K562 (cell line): ENCODE data around the gene MYOM1. TPM values are rescaled to one million over a fixed set of nuclear protein-coding genes. Genes with fewer than 3 reads are reported as not detected.
A peak's percentile ranks its signal among the peaks of the same experiment; 100 is the strongest.

Source experiments
- ADNP ChIP-seq: fragments of 200-800 bp; sonication (Bioruptor generic); IDR thresholded peaks from 2 replicates; pipeline ENCODE4 v1.6.1; 2016; ENCODE audit warnings: missing genetic modification characterization, missing compliant biosample characterization
- CBFB ChIP-seq: sonication (generic); formaldehyde crosslinking; IDR thresholded peaks from 2 replicates; pipeline ENCODE4 v1.4.0; 2020; ENCODE audit warnings: mild to moderate bottlenecking, missing genetic modification reagents
- CREBBP ChIP-seq: IDR thresholded peaks from one replicate; pipeline ENCODE4 v1.6.1; 2012; ENCODE audit warnings: low read depth, mild to moderate bottlenecking, control low read depth, inconsistent platforms, low read length
- ETV1 ChIP-seq: fragments of 450-650 bp; conservative IDR thresholded peaks from 2 replicates; pipeline ENCODE4 v1.6.1; 2016; ENCODE audit warnings: missing genetic modification characterization, control low read depth, low read depth, missing compliant biosample characterization
- MEF2D ChIP-seq: conservative IDR thresholded peaks from 2 replicates; pipeline ENCODE4 v1.6.1; 2016; ENCODE audit warnings: low read depth, missing genetic modification characterization, missing compliant biosample characterization
- MTA3 ChIP-seq: fragments of 450-650 bp; formaldehyde crosslinking; IDR thresholded peaks from 2 replicates; pipeline ENCODE4 v1.6.1; 2017; ENCODE audit warnings: mild to moderate bottlenecking, borderline replicate concordance
- MXI1 ChIP-seq: IDR thresholded peaks from 2 replicates; pipeline ENCODE4 v1.6.1; 2011; ENCODE audit warnings: low read depth, mild to moderate bottlenecking, improper control_type of control experiment, low read length
- POLR2A ChIP-seq: fragments of 450-650 bp; conservative IDR thresholded peaks from 2 replicates; pipeline ENCODE4 v1.6.1; 2016
- POLR2G ChIP-seq: fragments of 200-400 bp; formaldehyde crosslinking; IDR thresholded peaks from 2 replicates; pipeline ENCODE4 v1.6.1; 2017; ENCODE audit warnings: low read depth, mild to moderate bottlenecking, antibody characterized with exemption, low read length, moderate library complexity
- PRPF4 ChIP-seq: fragments of 200-400 bp; formaldehyde crosslinking; IDR thresholded peaks from one replicate; pipeline ENCODE4 v1.6.1; 2017; ENCODE audit warnings: low read length, low read depth, mild to moderate bottlenecking; ENCODE audit not compliant: insufficient read depth, poor library complexity, severe bottlenecking
- PTTG1 ChIP-seq: fragments of 450-650 bp; IDR thresholded peaks from 2 replicates; pipeline ENCODE4 v1.6.1; 2016; ENCODE audit warnings: low read depth, mild to moderate bottlenecking, missing genetic modification characterization, missing compliant biosample characterization
- RFX5 ChIP-seq: IDR thresholded peaks from 2 replicates; pipeline ENCODE4 v1.6.1; 2011; ENCODE audit warnings: low read depth, mild to moderate bottlenecking, improper control_type of control experiment, low read length
- SMAD3 ChIP-seq: fragments of 450-650 bp; formaldehyde crosslinking; conservative IDR thresholded peaks from 2 replicates; pipeline ENCODE4 v1.4.0; 2020; ENCODE audit warnings: mild to moderate bottlenecking
- SMARCA4 ChIP-seq: fragments of 450-650 bp; IDR thresholded peaks from 2 replicates; pipeline ENCODE4 v1.6.1; 2016
- SNRNP70 ChIP-seq: fragments of 200-400 bp; formaldehyde crosslinking; optimal IDR thresholded peaks from 2 replicates; pipeline ENCODE3; 2017; ENCODE audit warnings: low read depth, low read length
- TAF15 ChIP-seq: fragments of 200-400 bp; formaldehyde crosslinking; IDR thresholded peaks from 2 replicates; pipeline ENCODE4 v1.6.1; 2017; ENCODE audit warnings: mild to moderate bottlenecking, low read depth, low read length, moderate library complexity
- ZFP30 ChIP-seq: fragments of 250-450 bp; sonication (Bioruptor Pico); IDR thresholded peaks from 2 replicates; pipeline ENCODE4 v1.8.0; 2022; ENCODE audit warnings: moderate library complexity, mild to moderate bottlenecking, inconsistent platforms, borderline replicate concordance
- ZNF217 ChIP-seq: sonication (generic); formaldehyde crosslinking; IDR thresholded peaks from 2 replicates; pipeline ENCODE4 v1.8.0; 2022; ENCODE audit warnings: mild to moderate bottlenecking, missing genetic modification reagents
- ZNF507 ChIP-seq: conservative IDR thresholded peaks from 2 replicates; pipeline ENCODE4 v1.6.1; 2017; ENCODE audit warnings: missing genetic modification characterization, missing compliant biosample characterization
- ZSCAN32 ChIP-seq: fragments of 450-650 bp; formaldehyde crosslinking; IDR thresholded peaks from 2 replicates; pipeline ENCODE4 v1.4.0; 2020; ENCODE audit warnings: mild to moderate bottlenecking, moderate library complexity
- polyA plus RNA-seq, 8 experiments: library from polyadenylated mRNA; depleted of rRNA in 4 of 8; stranded (reverse) in 5 of 8; unstranded in 3 of 8; fragments of >200 nt; fragmentation: Nextera tagmentation in 2 of 8; fragmentation: Illumina TruSeq in 1 of 8; extraction: Ambion mirVana in 2 of 8; extraction: Trizol in 1 of 8; gene quantifications; 2 replicates each; pipeline versions ENCODE4 v1.2.1 to v1.2.3, GENCODE V29; 2011 to 2014; ENCODE audit warnings: inconsistent platforms in 1 of 8, missing spikeins in 1 of 8
- total RNA-seq, 7 experiments: library from RNA; depleted of rRNA in 6 of 7; stranded (reverse); fragments of >200 nt in 6 of 7; fragmentation: Illumina TruSeq in 2 of 7; extraction: Trizol in 2 of 7; gene quantifications; 2 replicates each; pipeline versions ENCODE4 v1.2.1 to v1.2.3, GENCODE V29; 2011 to 2021; ENCODE audit warnings: low replicate concordance in 1 of 7
- TF ChIP-seq, protein P1 (sequence below): sonication (generic); formaldehyde crosslinking; IDR thresholded peaks from 2 replicates; pipeline ENCODE4 v1.8.0; 2022; ENCODE audit warnings: mild to moderate bottlenecking, missing genetic modification reagents
- TF ChIP-seq, protein P2 (sequence below): fragments of 200-800 bp; sonication (Bioruptor generic); IDR thresholded peaks from 2 replicates; pipeline ENCODE4 v1.6.1; 2017; ENCODE audit warnings: missing genetic modification characterization, missing compliant biosample characterization
- TF ChIP-seq, protein P3 (sequence below), 3 experiments: IDR thresholded peaks in 2 of 3; conservative IDR thresholded peaks in 1 of 3; 2 replicates each; pipeline ENCODE4 v1.5.1; 2011 to 2012; ENCODE audit warnings: low read length in 3 of 3, mild to moderate bottlenecking in 3 of 3, control low read depth in 2 of 3, improper control_type of control experiment in 1 of 3, inconsistent platforms in 1 of 3, low read depth in 1 of 3, mixed read lengths in 1 of 3, moderate library complexity in 1 of 3; ENCODE audit not compliant: insufficient read depth in 2 of 3

The MYOM1 gene
- total and polyA plus RNA-seq, 9 of the 15 experiments (the other 6 are each of a cell fraction or from before 2014, with no cell fraction given) = 0.01 to 0.62 (median 0.25) TPM

GRCh38 chr18:3037423-3037915, 182.3 kb downstream of the MYOM1 start (continued):
- TF ChIP-seq ZSCAN32 (no peak), PTTG1 (tag) (no peak), PRPF4 (no peak), ADNP (tag) (no peak), SNRNP70 (no peak), CREBBP (no peak), ZFP30 (CRISPR knock-in tag) (no peak), POLR2A (no peak; the same call in none of the 2 replicates), SMARCA4 (peak; percentile 72; the same call in 1 of the 2 replicates), RFX5 (no peak), MEF2D (peak; percentile 82), ETV1 (peak; percentile 93), POLR2G (no peak), TAF15 (no peak), ZNF507 (tag) (0 out of 2 replicates have a peak, but pooled peaks have one; percentile 19), CBFB (CRISPR knock-in tag) (no peak), ZNF217 (CRISPR knock-in tag) (no peak), SMAD3 (CRISPR knock-in tag) (no peak), MXI1 (no peak), MTA3 (peak; percentile 53; the same call in 1 of the 2 replicates)
- TF ChIP-seq, protein P1, sequence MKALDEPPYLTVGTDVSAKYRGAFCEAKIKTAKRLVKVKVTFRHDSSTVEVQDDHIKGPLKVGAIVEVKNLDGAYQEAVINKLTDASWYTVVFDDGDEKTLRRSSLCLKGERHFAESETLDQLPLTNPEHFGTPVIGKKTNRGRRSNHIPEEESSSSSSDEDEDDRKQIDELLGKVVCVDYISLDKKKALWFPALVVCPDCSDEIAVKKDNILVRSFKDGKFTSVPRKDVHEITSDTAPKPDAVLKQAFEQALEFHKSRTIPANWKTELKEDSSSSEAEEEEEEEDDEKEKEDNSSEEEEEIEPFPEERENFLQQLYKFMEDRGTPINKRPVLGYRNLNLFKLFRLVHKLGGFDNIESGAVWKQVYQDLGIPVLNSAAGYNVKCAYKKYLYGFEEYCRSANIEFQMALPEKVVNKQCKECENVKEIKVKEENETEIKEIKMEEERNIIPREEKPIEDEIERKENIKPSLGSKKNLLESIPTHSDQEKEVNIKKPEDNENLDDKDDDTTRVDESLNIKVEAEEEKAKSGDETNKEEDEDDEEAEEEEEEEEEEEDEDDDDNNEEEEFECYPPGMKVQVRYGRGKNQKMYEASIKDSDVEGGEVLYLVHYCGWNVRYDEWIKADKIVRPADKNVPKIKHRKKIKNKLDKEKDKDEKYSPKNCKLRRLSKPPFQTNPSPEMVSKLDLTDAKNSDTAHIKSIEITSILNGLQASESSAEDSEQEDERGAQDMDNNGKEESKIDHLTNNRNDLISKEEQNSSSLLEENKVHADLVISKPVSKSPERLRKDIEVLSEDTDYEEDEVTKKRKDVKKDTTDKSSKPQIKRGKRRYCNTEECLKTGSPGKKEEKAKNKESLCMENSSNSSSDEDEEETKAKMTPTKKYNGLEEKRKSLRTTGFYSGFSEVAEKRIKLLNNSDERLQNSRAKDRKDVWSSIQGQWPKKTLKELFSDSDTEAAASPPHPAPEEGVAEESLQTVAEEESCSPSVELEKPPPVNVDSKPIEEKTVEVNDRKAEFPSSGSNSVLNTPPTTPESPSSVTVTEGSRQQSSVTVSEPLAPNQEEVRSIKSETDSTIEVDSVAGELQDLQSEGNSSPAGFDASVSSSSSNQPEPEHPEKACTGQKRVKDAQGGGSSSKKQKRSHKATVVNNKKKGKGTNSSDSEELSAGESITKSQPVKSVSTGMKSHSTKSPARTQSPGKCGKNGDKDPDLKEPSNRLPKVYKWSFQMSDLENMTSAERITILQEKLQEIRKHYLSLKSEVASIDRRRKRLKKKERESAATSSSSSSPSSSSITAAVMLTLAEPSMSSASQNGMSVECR (CRISPR knock-in tag) = no peak
- TF ChIP-seq, protein P2, sequence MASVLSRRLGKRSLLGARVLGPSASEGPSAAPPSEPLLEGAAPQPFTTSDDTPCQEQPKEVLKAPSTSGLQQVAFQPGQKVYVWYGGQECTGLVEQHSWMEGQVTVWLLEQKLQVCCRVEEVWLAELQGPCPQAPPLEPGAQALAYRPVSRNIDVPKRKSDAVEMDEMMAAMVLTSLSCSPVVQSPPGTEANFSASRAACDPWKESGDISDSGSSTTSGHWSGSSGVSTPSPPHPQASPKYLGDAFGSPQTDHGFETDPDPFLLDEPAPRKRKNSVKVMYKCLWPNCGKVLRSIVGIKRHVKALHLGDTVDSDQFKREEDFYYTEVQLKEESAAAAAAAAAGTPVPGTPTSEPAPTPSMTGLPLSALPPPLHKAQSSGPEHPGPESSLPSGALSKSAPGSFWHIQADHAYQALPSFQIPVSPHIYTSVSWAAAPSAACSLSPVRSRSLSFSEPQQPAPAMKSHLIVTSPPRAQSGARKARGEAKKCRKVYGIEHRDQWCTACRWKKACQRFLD (CRISPR knock-in tag) = no peak
- TF ChIP-seq, protein P3, sequence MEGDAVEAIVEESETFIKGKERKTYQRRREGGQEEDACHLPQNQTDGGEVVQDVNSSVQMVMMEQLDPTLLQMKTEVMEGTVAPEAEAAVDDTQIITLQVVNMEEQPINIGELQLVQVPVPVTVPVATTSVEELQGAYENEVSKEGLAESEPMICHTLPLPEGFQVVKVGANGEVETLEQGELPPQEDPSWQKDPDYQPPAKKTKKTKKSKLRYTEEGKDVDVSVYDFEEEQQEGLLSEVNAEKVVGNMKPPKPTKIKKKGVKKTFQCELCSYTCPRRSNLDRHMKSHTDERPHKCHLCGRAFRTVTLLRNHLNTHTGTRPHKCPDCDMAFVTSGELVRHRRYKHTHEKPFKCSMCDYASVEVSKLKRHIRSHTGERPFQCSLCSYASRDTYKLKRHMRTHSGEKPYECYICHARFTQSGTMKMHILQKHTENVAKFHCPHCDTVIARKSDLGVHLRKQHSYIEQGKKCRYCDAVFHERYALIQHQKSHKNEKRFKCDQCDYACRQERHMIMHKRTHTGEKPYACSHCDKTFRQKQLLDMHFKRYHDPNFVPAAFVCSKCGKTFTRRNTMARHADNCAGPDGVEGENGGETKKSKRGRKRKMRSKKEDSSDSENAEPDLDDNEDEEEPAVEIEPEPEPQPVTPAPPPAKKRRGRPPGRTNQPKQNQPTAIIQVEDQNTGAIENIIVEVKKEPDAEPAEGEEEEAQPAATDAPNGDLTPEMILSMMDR (IDR thresholded peaks at IDR 0.05 in 2 of 3, conservative IDR thresholded peaks at IDR 0.05 in 1 of 3; ENCODE audit: insufficient read depth in 2 of 3, low read depth in 1 of 3, low read length in 3 of 3) = no peak
